RWPE2 (cell line): Measurements from ENCODE around the gene ST14.
"Not testable (repeated sequence)": the region's sequence is repeated elsewhere in the genome, so short reads cannot be mapped to it uniquely, and the experiment has no call there.

Source experiments
- ATAC-seq: fragments of 200-7000 bp; cut with Tn5 transposase; 3 replicates; pipeline ENCODE4 v1.9.1; 2021; ENCODE audit warnings: low read depth
- DNase-seq: peaks from one replicate; pipeline ENCODE4 v3.0.0-alpha.2; 2020; ENCODE audit warnings: low spot score
- H3K27ac ChIP-seq: fragments of 450-650 bp; 2 replicates; pipeline ENCODE4 v1.5.1; 2017; ENCODE audit warnings: mild to moderate bottlenecking; ENCODE audit not compliant: poor library complexity, severe bottlenecking
- H3K27me3 ChIP-seq: fragments of 250-450 bp; sonication (Bioruptor Pico); 2 replicates; pipeline ENCODE4 v1.5.1; 2021; ENCODE audit warnings: mild to moderate bottlenecking, moderate library complexity; ENCODE audit not compliant: insufficient read depth, poor library complexity, severe bottlenecking
- H3K36me3 ChIP-seq: fragments of 250-450 bp; sonication (Bioruptor Pico); 2 replicates; pipeline ENCODE4 v1.5.1; 2020; ENCODE audit warnings: low read depth, mild to moderate bottlenecking, moderate library complexity
- H3K4me1 ChIP-seq: fragments of 250-450 bp; sonication (Bioruptor Pico); 2 replicates; pipeline ENCODE4 v1.5.1; 2021; ENCODE audit warnings: mild to moderate bottlenecking, moderate library complexity; ENCODE audit not compliant: insufficient read depth, poor library complexity, severe bottlenecking
- H3K4me3 ChIP-seq: fragments of 250-450 bp; sonication (Bioruptor Pico); 2 replicates; pipeline ENCODE4 v1.5.1; 2021; ENCODE audit warnings: mild to moderate bottlenecking, moderate library complexity; ENCODE audit not compliant: severe bottlenecking
- H3K9me3 ChIP-seq: fragments of 250-450 bp; sonication (Bioruptor Pico); 2 replicates; pipeline ENCODE4 v1.5.1; 2021; ENCODE audit warnings: mild to moderate bottlenecking, moderate library complexity; ENCODE audit not compliant: severe bottlenecking
- TF ChIP-seq, protein P1 (sequence below): fragments of 450-650 bp; IDR thresholded peaks from one replicate; pipeline ENCODE4 v1.5.1; 2017; ENCODE audit warnings: mild to moderate bottlenecking, moderate library complexity; ENCODE audit not compliant: poor library complexity, severe bottlenecking

Gene ST14

DNA sequence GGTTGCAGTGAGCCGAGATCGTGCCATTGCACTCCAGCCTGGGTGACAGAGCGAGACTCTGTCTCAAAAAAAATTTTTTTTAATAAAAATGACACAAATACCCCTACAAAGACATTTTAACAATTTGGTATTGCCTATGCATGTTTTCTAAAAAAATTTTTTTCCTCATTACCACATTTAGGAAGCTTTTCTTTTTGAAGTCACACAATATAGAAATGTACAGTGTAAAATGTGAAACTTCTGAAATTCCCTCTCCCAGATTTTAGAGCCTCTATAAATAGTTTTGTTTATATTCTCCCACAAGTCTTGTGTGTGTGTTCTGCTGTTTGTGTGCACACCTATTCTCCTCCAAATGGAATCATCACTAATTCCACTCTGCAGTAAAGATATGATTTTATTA, 7.6 kb downstream of the ST14 start:
- no peaks in the 10 kb centered on the region for H3K9me3 ChIP-seq
- ATAC-seq (no peak), DNase-seq (no peak)
- peaks cover 25% of the 10 kb centered on the region for H3K4me1 ChIP-seq
- H3K27me3 ChIP-seq: no peaks in the 10 kb centered on the region
- TF ChIP-seq, protein P1, sequence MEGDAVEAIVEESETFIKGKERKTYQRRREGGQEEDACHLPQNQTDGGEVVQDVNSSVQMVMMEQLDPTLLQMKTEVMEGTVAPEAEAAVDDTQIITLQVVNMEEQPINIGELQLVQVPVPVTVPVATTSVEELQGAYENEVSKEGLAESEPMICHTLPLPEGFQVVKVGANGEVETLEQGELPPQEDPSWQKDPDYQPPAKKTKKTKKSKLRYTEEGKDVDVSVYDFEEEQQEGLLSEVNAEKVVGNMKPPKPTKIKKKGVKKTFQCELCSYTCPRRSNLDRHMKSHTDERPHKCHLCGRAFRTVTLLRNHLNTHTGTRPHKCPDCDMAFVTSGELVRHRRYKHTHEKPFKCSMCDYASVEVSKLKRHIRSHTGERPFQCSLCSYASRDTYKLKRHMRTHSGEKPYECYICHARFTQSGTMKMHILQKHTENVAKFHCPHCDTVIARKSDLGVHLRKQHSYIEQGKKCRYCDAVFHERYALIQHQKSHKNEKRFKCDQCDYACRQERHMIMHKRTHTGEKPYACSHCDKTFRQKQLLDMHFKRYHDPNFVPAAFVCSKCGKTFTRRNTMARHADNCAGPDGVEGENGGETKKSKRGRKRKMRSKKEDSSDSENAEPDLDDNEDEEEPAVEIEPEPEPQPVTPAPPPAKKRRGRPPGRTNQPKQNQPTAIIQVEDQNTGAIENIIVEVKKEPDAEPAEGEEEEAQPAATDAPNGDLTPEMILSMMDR: no peak
- H3K36me3 ChIP-seq: no peaks in the 10 kb centered on the region
- H3K27ac ChIP-seq: peak overlapping the region; percentile 42
- no peak overlapping the region for H3K4me3 ChIP-seq

DNA sequence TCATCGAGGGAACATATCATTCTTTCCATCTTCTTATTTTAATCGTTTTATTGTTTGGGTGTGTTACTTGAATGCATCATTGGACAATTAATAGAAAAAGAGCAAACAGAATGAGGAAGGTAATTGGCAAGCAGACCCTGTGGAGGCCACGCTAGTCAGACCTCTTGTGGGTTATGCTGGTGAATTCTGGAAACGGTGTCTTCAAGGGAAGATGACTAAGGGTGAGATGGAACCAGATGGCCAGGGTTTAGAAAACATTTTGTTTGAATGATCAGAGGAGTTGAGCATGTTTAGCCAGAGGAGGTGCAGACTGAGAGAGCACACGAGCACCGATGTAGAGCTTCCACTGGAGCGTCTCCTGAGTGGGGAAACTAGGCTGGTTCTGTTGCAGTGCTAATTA, 8.5 kb downstream of the ST14 start:
- H3K9me3 ChIP-seq: no peaks in the 10 kb centered on the region
- ATAC-seq (no peak), DNase-seq (no peak)
- no peak overlapping the region for H3K27ac ChIP-seq
- H3K27me3 ChIP-seq: no peaks in the 10 kb centered on the region
- peaks cover 16% of the 10 kb centered on the region for H3K4me1 ChIP-seq
- H3K36me3 ChIP-seq: no peaks in the 10 kb centered on the region
- no peak overlapping the region for H3K4me3 ChIP-seq
- TF ChIP-seq, protein P1: no peak

DNA sequence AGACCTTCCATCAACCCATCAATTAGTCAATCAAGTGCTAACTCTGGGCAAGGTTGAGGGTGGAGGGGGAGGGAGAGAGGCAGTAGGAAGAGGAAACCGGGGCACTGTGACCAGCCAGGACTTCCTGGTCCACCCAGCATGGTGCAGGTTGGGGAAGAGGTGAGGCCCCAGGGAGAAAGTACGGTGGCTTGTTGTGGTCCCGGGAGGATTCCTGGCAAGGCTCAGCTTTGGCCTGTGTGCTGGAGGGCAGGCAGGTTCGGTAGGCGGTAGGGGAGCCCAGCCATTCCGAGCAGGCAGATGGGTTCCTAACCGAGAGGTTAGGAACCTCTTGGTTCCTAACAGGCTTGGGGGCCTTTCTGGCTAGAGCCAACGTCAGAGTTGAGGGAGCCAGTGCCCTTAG, 10.8 kb downstream of the ST14 start:
- no peak for ATAC-seq
- peaks cover 16% of the 10 kb centered on the region for H3K4me1 ChIP-seq
- DNase-seq: no peak
- H3K9me3 ChIP-seq: no peaks in the 10 kb centered on the region
- H3K27me3 ChIP-seq: no peaks in the 10 kb centered on the region
- no peak overlapping the region for H3K4me3 ChIP-seq
- H3K27ac ChIP-seq: no peak overlapping the region
- TF ChIP-seq, protein P1: no peak
- H3K36me3 ChIP-seq: no peaks in the 10 kb centered on the region

DNA sequence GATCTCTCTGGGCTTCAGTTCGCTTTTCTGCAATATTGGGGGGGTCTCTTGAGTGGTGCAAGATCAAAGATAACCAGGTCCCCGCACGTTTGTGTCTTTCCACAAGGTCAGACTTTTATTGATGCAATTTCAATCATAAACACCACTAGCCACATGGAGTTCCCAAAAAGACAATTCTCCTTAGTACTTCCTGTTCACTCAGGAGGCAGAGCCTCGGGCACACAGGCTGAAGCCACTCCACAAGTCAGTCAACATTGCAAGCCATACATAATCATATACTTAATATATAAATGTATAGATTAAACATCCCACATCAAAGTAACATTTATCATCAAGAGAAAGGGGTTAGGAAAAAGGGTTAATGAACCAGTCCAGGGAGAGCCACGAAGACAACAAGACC, 12.0 kb downstream of the ST14 start:
- DNase-seq (no peak), ATAC-seq (no peak)
- Histone ChIP-seq H3K27me3 (no peaks in the 10 kb centered on the region), H3K9me3 (no peaks in the 10 kb centered on the region), H3K36me3 (no peaks in the 10 kb centered on the region), H3K4me3 (no peak overlapping the region), H3K27ac (no peak overlapping the region), H3K4me1 (peaks cover 8% of the 10 kb centered on the region)
- TF ChIP-seq, protein P1: no peak

DNA sequence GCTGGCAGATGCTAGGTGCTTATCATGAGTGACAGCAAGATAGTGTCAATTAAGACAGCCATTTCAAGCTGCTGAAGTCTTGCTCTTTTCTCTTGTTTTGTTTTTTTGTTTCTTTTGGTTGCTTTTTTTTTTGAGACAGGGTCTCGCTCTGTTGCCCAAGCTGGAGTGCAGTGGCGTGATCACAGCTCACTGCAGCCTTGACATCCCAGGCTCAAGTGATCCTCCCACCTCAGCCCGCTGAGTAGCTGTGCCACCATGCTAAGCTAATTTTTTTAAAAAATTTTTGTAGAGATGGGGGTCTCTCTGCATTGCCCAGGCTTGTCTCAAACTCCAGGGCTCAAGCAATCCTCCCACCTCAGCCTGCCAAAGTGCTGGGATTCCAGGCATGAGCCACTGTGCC, 12.4 kb downstream of the ST14 start:
- H3K4me3 ChIP-seq, H3K4me1 ChIP-seq, H3K36me3 ChIP-seq, H3K9me3 ChIP-seq, DNase-seq, H3K27ac ChIP-seq, ATAC-seq, H3K27me3 ChIP-seq: not testable (repeated sequence)
